ENCODE data around the gene PHF23.

DNA sequence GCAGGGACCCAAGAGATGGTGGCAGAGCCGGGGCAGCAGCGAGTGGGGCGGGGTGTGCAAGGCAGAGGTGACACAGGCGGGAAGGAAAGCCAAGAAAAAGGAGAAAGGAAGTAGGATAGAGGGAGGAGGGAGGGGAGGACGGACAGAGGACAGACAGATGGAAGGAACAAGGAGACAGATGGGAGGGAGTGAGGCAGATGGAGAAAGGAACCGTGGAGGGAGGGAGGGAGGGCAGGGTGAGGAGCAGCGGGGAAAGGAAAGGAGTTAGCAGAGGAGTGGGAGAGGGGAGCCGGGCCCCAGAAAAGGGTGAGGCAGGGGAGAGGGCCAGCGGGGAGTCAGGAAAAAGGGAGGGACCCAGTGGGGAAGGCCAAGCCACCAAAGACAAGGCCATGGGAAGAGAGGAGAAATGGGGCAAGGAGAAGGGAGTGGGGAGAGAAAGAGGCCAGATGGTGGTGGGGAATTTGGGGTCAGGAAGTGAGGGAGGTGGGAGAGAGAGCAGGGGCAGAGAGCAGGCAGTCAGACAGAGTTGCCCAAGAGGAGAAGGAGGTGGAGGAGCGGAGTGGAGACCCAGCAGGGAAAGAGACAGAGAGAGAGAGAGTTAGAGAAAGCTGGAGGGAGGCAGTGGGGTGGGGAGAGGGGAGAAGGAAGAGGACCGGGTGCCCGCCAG is 46.9 kb downstream of the PHF23 start:
- TF ChIP-seq, protein P1, sequence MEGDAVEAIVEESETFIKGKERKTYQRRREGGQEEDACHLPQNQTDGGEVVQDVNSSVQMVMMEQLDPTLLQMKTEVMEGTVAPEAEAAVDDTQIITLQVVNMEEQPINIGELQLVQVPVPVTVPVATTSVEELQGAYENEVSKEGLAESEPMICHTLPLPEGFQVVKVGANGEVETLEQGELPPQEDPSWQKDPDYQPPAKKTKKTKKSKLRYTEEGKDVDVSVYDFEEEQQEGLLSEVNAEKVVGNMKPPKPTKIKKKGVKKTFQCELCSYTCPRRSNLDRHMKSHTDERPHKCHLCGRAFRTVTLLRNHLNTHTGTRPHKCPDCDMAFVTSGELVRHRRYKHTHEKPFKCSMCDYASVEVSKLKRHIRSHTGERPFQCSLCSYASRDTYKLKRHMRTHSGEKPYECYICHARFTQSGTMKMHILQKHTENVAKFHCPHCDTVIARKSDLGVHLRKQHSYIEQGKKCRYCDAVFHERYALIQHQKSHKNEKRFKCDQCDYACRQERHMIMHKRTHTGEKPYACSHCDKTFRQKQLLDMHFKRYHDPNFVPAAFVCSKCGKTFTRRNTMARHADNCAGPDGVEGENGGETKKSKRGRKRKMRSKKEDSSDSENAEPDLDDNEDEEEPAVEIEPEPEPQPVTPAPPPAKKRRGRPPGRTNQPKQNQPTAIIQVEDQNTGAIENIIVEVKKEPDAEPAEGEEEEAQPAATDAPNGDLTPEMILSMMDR (conservative IDR thresholded peaks at IDR 0.05 in 1 of 2, IDR thresholded peaks at IDR 0.05 in 1 of 2; ENCODE audit: low read depth in 1 of 2, low read length in 2 of 2), result no peak
- no peak for TF ChIP-seq EZH2 (IDR thresholded peaks at IDR 0.05; ENCODE audit: low read length, missing control alignments)
